Astrocyte (in vitro differentiated cells and primary cell): ENCODE measurements around the gene ZNF341. TPM values are rescaled to one million over a fixed set of nuclear protein-coding genes. Genes with fewer than 3 reads are reported as not detected.

Experiments used
- DNase-seq: peaks from one replicate; pipeline ENCODE4 v3.0.0-alpha.2; 2010; ENCODE audit warnings: low read depth
- FAIRE-seq: peaks from 2 replicates; lab custom pipeline; 2011; peaks lifted over from hg19 to GRCh38; lab: Jason Lieb, UNC
- H2AFZ ChIP-seq: 2 replicates; pipeline ENCODE4 v1.6.0; 2012; ENCODE audit warnings: low read depth, low read length, inconsistent platforms
- H3K27ac ChIP-seq: 2 replicates; pipeline ENCODE4 v1.5.1; 2011; ENCODE audit warnings: low read depth, low read length, inconsistent platforms
- H3K27me3 ChIP-seq: 2 replicates; pipeline ENCODE4 v1.6.0; 2011; ENCODE audit warnings: low read length, inconsistent platforms; ENCODE audit not compliant: insufficient read depth
- H3K36me3 ChIP-seq: 2 replicates; pipeline ENCODE4 v1.5.1; 2011; ENCODE audit warnings: low read length, inconsistent platforms; ENCODE audit not compliant: insufficient read depth
- H3K4me1 ChIP-seq: 2 replicates; pipeline ENCODE4 v1.5.1; 2011; ENCODE audit warnings: low read length, inconsistent platforms; ENCODE audit not compliant: insufficient read depth
- H3K4me2 ChIP-seq: 2 replicates; pipeline ENCODE4 v1.6.0; 2012; ENCODE audit warnings: low read length, inconsistent platforms
- H3K4me3 ChIP-seq: 2 replicates; pipeline ENCODE4 v1.5.1; 2011; ENCODE audit warnings: low read depth, mild to moderate bottlenecking, low read length, inconsistent platforms; ENCODE audit not compliant: insufficient read depth
- H3K79me2 ChIP-seq: 2 replicates; pipeline ENCODE4 v1.6.0; 2012; ENCODE audit warnings: mild to moderate bottlenecking, low read length, inconsistent platforms; ENCODE audit not compliant: insufficient read depth
- H3K9ac ChIP-seq: 2 replicates; pipeline ENCODE4 v1.6.0; 2012; ENCODE audit warnings: mild to moderate bottlenecking, low read length, inconsistent platforms
- H3K9me3 ChIP-seq: 2 replicates; pipeline ENCODE4 v1.5.1; 2012; ENCODE audit warnings: low read depth, mild to moderate bottlenecking, low read length, inconsistent platforms; ENCODE audit not compliant: insufficient read depth
- H4K20me1 ChIP-seq: 2 replicates; pipeline ENCODE4 v1.6.0; 2012; ENCODE audit warnings: low read length, inconsistent platforms; ENCODE audit not compliant: insufficient read depth
- H3K27ac Mint-ChIP-seq: one replicate; pipeline ENCODE4 v1.8.0; 2021; ENCODE audit warnings: mild to moderate bottlenecking, mixed read lengths; ENCODE audit not compliant: unreplicated experiment
- H3K27me3 Mint-ChIP-seq: one replicate; pipeline ENCODE4 v1.8.0; 2021; ENCODE audit warnings: low read depth, mixed read lengths; ENCODE audit not compliant: unreplicated experiment
- H3K36me3 Mint-ChIP-seq: one replicate; pipeline ENCODE4 v1.8.0; 2021; ENCODE audit warnings: low read depth, mixed read lengths; ENCODE audit not compliant: unreplicated experiment
- H3K4me1 Mint-ChIP-seq: one replicate; pipeline ENCODE4 v1.8.0; 2021; ENCODE audit warnings: low read depth, mixed read lengths; ENCODE audit not compliant: unreplicated experiment
- H3K4me3 Mint-ChIP-seq: one replicate; pipeline ENCODE4 v1.8.0; 2021; ENCODE audit warnings: mild to moderate bottlenecking, moderate library complexity, mixed read lengths; ENCODE audit not compliant: unreplicated experiment
- H3K9me3 Mint-ChIP-seq: one replicate; pipeline ENCODE4 v1.8.0; 2021; ENCODE audit warnings: mild to moderate bottlenecking, mixed read lengths; ENCODE audit not compliant: unreplicated experiment
- CTCF ChIP-seq: IDR thresholded peaks from 2 replicates; pipeline ENCODE4 v1.5.1; 2011; ENCODE audit warnings: low read depth, mild to moderate bottlenecking, inconsistent platforms, low read length, moderate library complexity; ENCODE audit not compliant: insufficient read depth
- EZH2 ChIP-seq: IDR thresholded peaks from 2 replicates; pipeline ENCODE4 v1.6.1; 2012; ENCODE audit warnings: mild to moderate bottlenecking, low read length, inconsistent platforms; ENCODE audit not compliant: insufficient read depth
- total RNA-seq: library from RNA; stranded (reverse); gene quantifications from 2 replicates; pipeline ENCODE4 v1.2.1, GENCODE V29; 2021

The ZNF341 gene
- total RNA-seq, 1 donor from 2014 or later = 2.0 TPM

- FAIRE-seq = no peak
- Mint-ChIP-seq H3K27ac (no peak overlapping the region), H3K36me3 (no peaks in the 10 kb centered on the region)
Measured at GRCh38 chr20:33725607-33726264, 6.1 kb upstream of the ZNF341 start.

GRCh38 chr20:33727115-33727479 lies 4.7 kb upstream of the ZNF341 start:
- H3K4me3 Mint-ChIP-seq = no peak overlapping the region
- peaks cover 3% of the 10 kb centered on the region for H3K36me3 Mint-ChIP-seq
- no peak for DNase-seq
- no peaks in the 10 kb centered on the region for H3K4me1 Mint-ChIP-seq
- H3K9me3 Mint-ChIP-seq = peaks cover 2% of the 10 kb centered on the region
- H2AFZ ChIP-seq = no peak overlapping the region
- H3K27me3 Mint-ChIP-seq = peaks cover 6% of the 10 kb centered on the region
- no peak overlapping the region for H3K9ac ChIP-seq
- H3K4me2 ChIP-seq = no peak overlapping the region
- H3K27me3 ChIP-seq = no peaks in the 10 kb centered on the region
- TF ChIP-seq EZH2 = no peak
- no peak for TF ChIP-seq CTCF
- no peaks in the 10 kb centered on the region for H3K4me1 ChIP-seq
- no peak for FAIRE-seq
- no peak overlapping the region for H3K27ac ChIP-seq
- H3K27ac Mint-ChIP-seq = no peak overlapping the region
- no peak overlapping the region for H3K4me3 ChIP-seq
- H3K9me3 ChIP-seq = no peaks in the 10 kb centered on the region
- H3K79me2 ChIP-seq = no peaks in the 10 kb centered on the region
- H4K20me1 ChIP-seq = no peaks in the 10 kb centered on the region
- H3K36me3 ChIP-seq = no peaks in the 10 kb centered on the region

More at GRCh38 chr20:33725607-33726264, 6.1 kb upstream of the ZNF341 start:
- Histone ChIP-seq H3K9ac (no peak overlapping the region), H4K20me1 (no peaks in the 10 kb centered on the region), H3K4me3 (no peak overlapping the region), H3K4me1 (no peaks in the 10 kb centered on the region), H3K9me3 (no peaks in the 10 kb centered on the region), H3K27ac (no peak overlapping the region), H3K27me3 (no peaks in the 10 kb centered on the region), H3K4me2 (no peak overlapping the region), H3K79me2 (no peaks in the 10 kb centered on the region), H2AFZ (no peak overlapping the region), H3K36me3 (no peaks in the 10 kb centered on the region)
- Mint-ChIP-seq H3K27me3 (peaks cover 10% of the 10 kb centered on the region), H3K4me3 (no peak overlapping the region), H3K9me3 (peaks cover 5% of the 10 kb centered on the region), H3K4me1 (no peaks in the 10 kb centered on the region)
- TF ChIP-seq CTCF = no peak
- no peak for TF ChIP-seq EZH2
- DNase-seq = no peak

- Histone ChIP-seq H2AFZ (no peak overlapping the region), H3K4me1 (peaks cover 4% of the 10 kb centered on the region), H3K9me3 (no peaks in the 10 kb centered on the region), H3K4me3 (no peak overlapping the region), H3K36me3 (no peaks in the 10 kb centered on the region), H3K79me2 (no peaks in the 10 kb centered on the region), H3K9ac (no peak overlapping the region), H4K20me1 (no peaks in the 10 kb centered on the region), H3K27me3 (no peaks in the 10 kb centered on the region), H3K4me2 (no peak overlapping the region), H3K27ac (no peak overlapping the region)
- DNase-seq (no peak), FAIRE-seq (no peak)
- Mint-ChIP-seq H3K27me3 (peaks cover 6% of the 10 kb centered on the region), H3K9me3 (peaks cover 2% of the 10 kb centered on the region), H3K4me1 (peaks cover 2% of the 10 kb centered on the region), H3K36me3 (peaks cover 3% of the 10 kb centered on the region), H3K27ac (no peak overlapping the region), H3K4me3 (no peak overlapping the region)
- TF ChIP-seq CTCF = no peak
- no peak for TF ChIP-seq EZH2
Measured at GRCh38 chr20:33727806-33728205, 4.0 kb upstream of the ZNF341 start.
